Left ventricle myocardium inferior (tissue), 1 donor: ENCODE data around the gene SP9. TPM values are rescaled to one million over a fixed set of nuclear protein-coding genes. Genes with fewer than 3 reads are reported as not detected.

Source experiments
- DNase-seq: peaks from one replicate; pipeline ENCODE4 v3.0.0-alpha.2; 2020
- H3K27ac ChIP-seq: fragments of 200-600 bp; replicated peaks from 2 replicates; pipeline ENCODE4 v1.8.0; 2021
- H3K27me3 ChIP-seq: fragments of 200-600 bp; 2 replicates; pipeline ENCODE4 v1.8.0; 2021; ENCODE audit warnings: low read depth
- H3K36me3 ChIP-seq: fragments of 200-600 bp; 2 replicates; pipeline ENCODE4 v1.8.0; 2021
- H3K4me1 ChIP-seq: fragments of 200-600 bp; 2 replicates; pipeline ENCODE4 v1.8.0; 2021
- H3K4me3 ChIP-seq: fragments of 200-600 bp; 2 replicates; pipeline ENCODE4 v1.8.0; 2021; ENCODE audit warnings: mild to moderate bottlenecking, moderate library complexity
- H3K9me3 ChIP-seq: fragments of 200-600 bp; replicated peaks from 2 replicates; pipeline ENCODE4 v1.8.0; 2021
- CTCF ChIP-seq: fragments of 200-600 bp; IDR thresholded peaks from 2 replicates; pipeline ENCODE4 v1.8.0; 2021; ENCODE audit warnings: antibody characterized with exemption, mild to moderate bottlenecking, borderline replicate concordance
- intact Hi-C: fragments of 100-400 bp; cut with micrococcal nuclease; formaldehyde crosslinking; loops from one replicate; pipeline ENCODE4 v1.11.0; 2022
- total RNA-seq: library from RNA; stranded (reverse); fragmentation: NEBNext Ultra II Directional; extraction: Animal tissue kit (Norgen Biotek cat#: 25700); gene quantifications from one replicate; pipeline ENCODE4 v1.2.1, GENCODE V29; 2021
- donor health status: DM: no; HTN: yes; CAD: no; lungs with severe emphysema.

Gene SP9
- total RNA-seq, 1 donor from 2014 or later: not detected

GRCh38 chr2:174331595-174332216 is 3.0 kb upstream of the SP9 start:
- H3K27ac ChIP-seq: no peak overlapping the region
- no peak overlapping the region for H3K4me3 ChIP-seq
- no peak for DNase-seq
- intact Hi-C loops: no loop called here
- peaks cover 100% of the 10 kb centered on the region for H3K27me3 ChIP-seq
- H3K36me3 ChIP-seq: no peaks in the 10 kb centered on the region
- TF ChIP-seq CTCF: no peak
- H3K4me1 ChIP-seq: peaks cover 61% of the 10 kb centered on the region
- no peaks in the 10 kb centered on the region for H3K9me3 ChIP-seq

GRCh38 chr2:174332217-174332963 is 2.4 kb upstream of the SP9 start:
- H3K27me3 ChIP-seq: peaks cover 100% of the 10 kb centered on the region
- intact Hi-C loops: no loop called here
- no peaks in the 10 kb centered on the region for H3K36me3 ChIP-seq
- H3K4me3 ChIP-seq: no peak overlapping the region
- no peaks in the 10 kb centered on the region for H3K9me3 ChIP-seq
- no peak for TF ChIP-seq CTCF
- no peak overlapping the region for H3K27ac ChIP-seq
- peaks cover 60% of the 10 kb centered on the region for H3K4me1 ChIP-seq
- no peak for DNase-seq

- intact Hi-C loops: no loop called here
- Histone ChIP-seq H3K4me3 (no peak overlapping the region), H3K27me3 (peaks cover 100% of the 10 kb centered on the region)
These were observed 1.8 kb upstream of the SP9 start for GRCh38 chr2:174333017-174333371.

GRCh38 chr2:174333372-174334277 is 1.1 kb upstream of the SP9 start:
- Histone ChIP-seq H3K27me3 (peaks cover 100% of the 10 kb centered on the region), H3K36me3 (no peaks in the 10 kb centered on the region), H3K27ac (no peak overlapping the region), H3K4me1 (peaks cover 55% of the 10 kb centered on the region), H3K4me3 (no peak overlapping the region), H3K9me3 (no peaks in the 10 kb centered on the region)
- intact Hi-C loops: no loop called here
- DNase-seq: no peak
- no peak for TF ChIP-seq CTCF

More at GRCh38 chr2:174333017-174333371, 1.8 kb upstream of the SP9 start:
- H3K4me1 ChIP-seq: peaks cover 60% of the 10 kb centered on the region
- no peaks in the 10 kb centered on the region for H3K36me3 ChIP-seq
- DNase-seq: no peak
- no peak overlapping the region for H3K27ac ChIP-seq
- TF ChIP-seq CTCF: no peak
- H3K9me3 ChIP-seq: no peaks in the 10 kb centered on the region

- peaks cover 50% of the 10 kb centered on the region for H3K4me1 ChIP-seq
- no peak overlapping the region for H3K4me3 ChIP-seq
- H3K9me3 ChIP-seq: no peaks in the 10 kb centered on the region
- no peaks in the 10 kb centered on the region for H3K36me3 ChIP-seq
- H3K27me3 ChIP-seq: peaks cover 100% of the 10 kb centered on the region
- H3K27ac ChIP-seq: no peak overlapping the region
- DNase-seq: no peak
- intact Hi-C loops: no loop called here
- TF ChIP-seq CTCF: no peak
These were observed 457 bp upstream of the SP9 start for GRCh38 chr2:174334278-174334715.
